Ovary (tissue), 3 donors: ENCODE results near the gene RNF126.

Experiments used
- EP300 ChIP-seq: sonication (generic); formaldehyde crosslinking; IDR thresholded peaks from one replicate; pipeline ENCODE4 v1.6.1; 2017; ENCODE audit warnings: antibody characterized with exemption
- POLR2A ChIP-seq: fragments of 450-650 bp; IDR thresholded peaks from one replicate; pipeline ENCODE4 v1.6.1; 2017; ENCODE audit warnings: antibody characterized with exemption, mild to moderate bottlenecking, moderate library complexity
- TF ChIP-seq, protein P1 (sequence below), 3 donors: fragments of 450-650 bp in 2 of 3; fragments of 200-600 bp in 1 of 3; IDR thresholded peaks; one replicate each; pipeline versions ENCODE4 v1.5.1 to v1.8.0; 2016 to 2022; ENCODE audit warnings: antibody characterized with exemption in 3 of 3, mild to moderate bottlenecking in 1 of 3
- donor health status: DM: no; HTN: no; CAD: no.

DNA sequence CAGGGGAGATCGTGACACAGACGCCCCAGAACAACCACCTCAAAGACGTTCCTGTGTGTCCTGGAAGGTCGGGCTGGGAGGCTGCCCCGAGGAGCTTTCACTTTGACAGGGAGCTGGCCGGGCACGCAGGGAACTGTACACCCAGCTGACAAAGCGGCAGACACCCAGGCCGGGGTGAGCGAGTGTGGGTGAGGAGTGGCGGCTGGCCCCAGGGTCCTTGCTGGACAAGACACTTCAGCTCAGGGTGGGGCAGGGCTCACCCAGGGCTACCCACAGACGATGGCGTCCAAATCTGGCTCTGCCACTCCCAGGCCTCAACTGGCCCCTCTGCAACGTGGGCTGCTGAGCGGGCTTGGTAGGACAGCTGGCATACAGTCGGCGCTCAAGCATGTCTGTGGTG, 21.3 kb downstream of the RNF126 start:
- TF ChIP-seq, protein P1, sequence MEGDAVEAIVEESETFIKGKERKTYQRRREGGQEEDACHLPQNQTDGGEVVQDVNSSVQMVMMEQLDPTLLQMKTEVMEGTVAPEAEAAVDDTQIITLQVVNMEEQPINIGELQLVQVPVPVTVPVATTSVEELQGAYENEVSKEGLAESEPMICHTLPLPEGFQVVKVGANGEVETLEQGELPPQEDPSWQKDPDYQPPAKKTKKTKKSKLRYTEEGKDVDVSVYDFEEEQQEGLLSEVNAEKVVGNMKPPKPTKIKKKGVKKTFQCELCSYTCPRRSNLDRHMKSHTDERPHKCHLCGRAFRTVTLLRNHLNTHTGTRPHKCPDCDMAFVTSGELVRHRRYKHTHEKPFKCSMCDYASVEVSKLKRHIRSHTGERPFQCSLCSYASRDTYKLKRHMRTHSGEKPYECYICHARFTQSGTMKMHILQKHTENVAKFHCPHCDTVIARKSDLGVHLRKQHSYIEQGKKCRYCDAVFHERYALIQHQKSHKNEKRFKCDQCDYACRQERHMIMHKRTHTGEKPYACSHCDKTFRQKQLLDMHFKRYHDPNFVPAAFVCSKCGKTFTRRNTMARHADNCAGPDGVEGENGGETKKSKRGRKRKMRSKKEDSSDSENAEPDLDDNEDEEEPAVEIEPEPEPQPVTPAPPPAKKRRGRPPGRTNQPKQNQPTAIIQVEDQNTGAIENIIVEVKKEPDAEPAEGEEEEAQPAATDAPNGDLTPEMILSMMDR (IDR thresholded peaks at IDR 0.05), result no peak
- TF ChIP-seq POLR2A, result no peak
- TF ChIP-seq EP300, result no peak
